Mucosa of stomach (tissue), 1 donor: ENCODE data around the gene JAG1.

ENCODE experiments used
- H3K27me3 ChIP-seq: one replicate; pipeline ENCODE4 v1.7.0; 2013; ENCODE audit warnings: mild to moderate bottlenecking, low read length; ENCODE audit not compliant: control insufficient read depth, insufficient read depth
- H3K36me3 ChIP-seq: one replicate; pipeline ENCODE4 v1.7.0; 2013; ENCODE audit warnings: low read length; ENCODE audit not compliant: control insufficient read depth, insufficient read depth
- H3K4me1 ChIP-seq: one replicate; pipeline ENCODE4 v1.7.0; 2013; ENCODE audit warnings: mild to moderate bottlenecking, low read length; ENCODE audit not compliant: control insufficient read depth, insufficient read depth
- H3K4me3 ChIP-seq: one replicate; pipeline ENCODE4 v1.7.0; 2013; ENCODE audit warnings: low read length
- H3K9ac ChIP-seq: one replicate; pipeline ENCODE4 v1.7.0; 2013; ENCODE audit warnings: mild to moderate bottlenecking, low read length, moderate library complexity
- H3K9me3 ChIP-seq: one replicate; pipeline ENCODE4 v1.7.0; 2013; ENCODE audit warnings: mild to moderate bottlenecking, low read length, moderate library complexity; ENCODE audit not compliant: control insufficient read depth
- donor health status: Pancreatic carcinoma.

JAG1 gene

GRCh38 chr20:10646886-10647420 is 26.8 kb downstream of the JAG1 start:
- Histone ChIP-seq H3K4me1 (peaks cover 16% of the 10 kb centered on the region), H3K4me3 (no peak overlapping the region), H3K9me3 (no peaks in the 10 kb centered on the region), H3K36me3 (peaks cover 67% of the 10 kb centered on the region), H3K27me3 (no peaks in the 10 kb centered on the region), H3K9ac (no peak overlapping the region)

- Histone ChIP-seq H3K36me3 (peaks cover 68% of the 10 kb centered on the region), H3K4me1 (peaks cover 12% of the 10 kb centered on the region), H3K4me3 (no peak overlapping the region), H3K9me3 (no peaks in the 10 kb centered on the region), H3K9ac (no peak overlapping the region), H3K27me3 (no peaks in the 10 kb centered on the region)
These were observed 27.8 kb downstream of the JAG1 start for GRCh38 chr20:10646006-10646405.

GRCh38 chr20:10645205-10645570 is 28.6 kb downstream of the JAG1 start:
- Histone ChIP-seq H3K4me3 (no peak overlapping the region), H3K4me1 (peaks cover 4% of the 10 kb centered on the region), H3K9ac (no peak overlapping the region), H3K9me3 (no peaks in the 10 kb centered on the region), H3K27me3 (no peaks in the 10 kb centered on the region), H3K36me3 (peaks cover 68% of the 10 kb centered on the region)

GRCh38 chr20:10644458-10645204 is 29.2 kb downstream of the JAG1 start:
- Histone ChIP-seq H3K9ac (no peak overlapping the region), H3K27me3 (no peaks in the 10 kb centered on the region), H3K4me3 (no peak overlapping the region), H3K36me3 (peaks cover 68% of the 10 kb centered on the region), H3K9me3 (no peaks in the 10 kb centered on the region), H3K4me1 (no peaks in the 10 kb centered on the region)

GRCh38 chr20:10643560-10643873 is 30.3 kb downstream of the JAG1 start:
- Histone ChIP-seq H3K36me3 (peaks cover 69% of the 10 kb centered on the region), H3K9ac (no peak overlapping the region), H3K4me1 (peaks cover 4% of the 10 kb centered on the region), H3K9me3 (no peaks in the 10 kb centered on the region), H3K27me3 (no peaks in the 10 kb centered on the region), H3K4me3 (no peak overlapping the region)

GRCh38 chr20:10642856-10643559 is 30.8 kb downstream of the JAG1 start:
- Histone ChIP-seq H3K27me3 (no peaks in the 10 kb centered on the region), H3K36me3 (peaks cover 69% of the 10 kb centered on the region), H3K9ac (no peak overlapping the region), H3K4me3 (no peak overlapping the region), H3K4me1 (peaks cover 4% of the 10 kb centered on the region), H3K9me3 (no peaks in the 10 kb centered on the region)

GRCh38 chr20:10641893-10642292 is 31.9 kb downstream of the JAG1 start:
- peaks cover 68% of the 10 kb centered on the region for H3K36me3 ChIP-seq
- peaks cover 13% of the 10 kb centered on the region for H3K4me1 ChIP-seq

GRCh38 chr20:10641467-10641866 is 32.3 kb downstream of the JAG1 start:
- H3K9ac ChIP-seq = no peak overlapping the region
- no peaks in the 10 kb centered on the region for H3K27me3 ChIP-seq
- H3K4me1 ChIP-seq = peaks cover 17% of the 10 kb centered on the region
- H3K4me3 ChIP-seq = no peak overlapping the region
- H3K9me3 ChIP-seq = no peaks in the 10 kb centered on the region
- H3K36me3 ChIP-seq = peaks cover 63% of the 10 kb centered on the region

More at GRCh38 chr20:10641893-10642292, 31.9 kb downstream of the JAG1 start:
- Histone ChIP-seq H3K27me3 (no peaks in the 10 kb centered on the region), H3K9me3 (no peaks in the 10 kb centered on the region), H3K9ac (no peak overlapping the region), H3K4me3 (no peak overlapping the region)

GRCh38 chr20:10640897-10641296 is 32.9 kb downstream of the JAG1 start:
- Histone ChIP-seq H3K9ac (no peak overlapping the region), H3K36me3 (peaks cover 58% of the 10 kb centered on the region), H3K27me3 (no peaks in the 10 kb centered on the region), H3K4me1 (peaks cover 23% of the 10 kb centered on the region), H3K4me3 (no peak overlapping the region), H3K9me3 (no peaks in the 10 kb centered on the region)

GRCh38 chr20:10639737-10640556 is 33.9 kb downstream of the JAG1 start:
- H3K4me3 ChIP-seq = no peak overlapping the region

GRCh38 chr20:10639077-10639736 is 34.6 kb downstream of the JAG1 start:
- Histone ChIP-seq H3K4me1 (peaks cover 28% of the 10 kb centered on the region), H3K9ac (no peak overlapping the region), H3K36me3 (peaks cover 42% of the 10 kb centered on the region), H3K27me3 (no peaks in the 10 kb centered on the region), H3K9me3 (no peaks in the 10 kb centered on the region), H3K4me3 (no peak overlapping the region)

More at GRCh38 chr20:10639737-10640556, 33.9 kb downstream of the JAG1 start:
- Histone ChIP-seq H3K4me1 (peaks cover 28% of the 10 kb centered on the region), H3K27me3 (no peaks in the 10 kb centered on the region), H3K9me3 (no peaks in the 10 kb centered on the region), H3K36me3 (peaks cover 50% of the 10 kb centered on the region), H3K9ac (no peak overlapping the region)
